ENCODE measurements around the gene FKBP4.

FKBP4 gene

GRCh38 chr12:2813214-2814185 is 18.7 kb downstream of the FKBP4 start:
- DNase-seq (ENCODE audit: low spot score): peak; percentile 65

- no peak for DNase-seq (ENCODE audit: low spot score)
Observed at GRCh38 chr12:2819810-2820209, 25.0 kb downstream of the FKBP4 start.

GRCh38 chr12:2820432-2820831 is 25.7 kb downstream of the FKBP4 start:
- DNase-seq (ENCODE audit: low spot score): no peak

- no peak for DNase-seq (ENCODE audit: low spot score)
Observed at GRCh38 chr12:2823483-2823882, 28.7 kb downstream of the FKBP4 start.

DNA sequence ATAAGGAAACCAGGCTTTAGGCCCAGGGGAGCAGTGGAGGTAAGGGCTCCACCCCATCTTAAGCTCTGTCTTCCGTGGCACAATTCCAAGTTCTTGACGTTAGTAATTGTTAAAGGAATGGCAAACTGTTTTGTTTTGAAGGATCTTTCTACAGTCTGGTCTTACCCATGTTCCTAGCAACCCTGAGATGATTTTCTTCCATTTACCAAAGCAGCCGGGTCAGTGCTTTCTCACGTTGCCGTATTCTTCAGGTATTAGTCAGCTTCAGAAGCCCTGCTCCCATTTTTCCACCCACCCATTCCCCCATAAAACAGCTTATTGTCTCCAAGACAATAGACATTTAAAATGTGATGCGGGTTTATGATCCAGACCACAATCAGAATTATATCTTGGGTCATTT is 29.8 kb downstream of the FKBP4 start:
- DNase-seq (ENCODE audit: low spot score): no peak

- peak; percentile 85 for DNase-seq (ENCODE audit: low spot score)
Observed at GRCh38 chr12:2825132-2825531, 30.4 kb downstream of the FKBP4 start.

DNA sequence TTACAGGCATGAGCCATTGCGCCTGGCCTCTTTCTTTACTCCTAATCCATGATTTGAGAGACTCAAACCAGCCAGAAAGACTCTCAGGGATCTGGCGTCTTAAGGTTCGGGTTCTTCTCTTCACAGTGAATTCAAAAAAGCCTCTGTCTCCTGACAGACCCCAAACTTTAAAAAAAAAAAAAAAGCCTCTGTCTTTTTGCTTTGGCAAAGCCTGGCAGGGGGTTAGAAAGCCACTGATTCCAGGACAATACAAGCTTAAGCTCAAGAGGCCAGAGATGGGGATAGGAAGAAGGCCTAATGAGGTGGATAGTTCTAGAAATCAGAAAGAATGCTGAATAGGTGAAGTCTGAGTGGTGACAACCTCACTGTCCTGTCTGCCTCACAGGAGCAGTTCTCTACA is 31.3 kb downstream of the FKBP4 start:
- DNase-seq (ENCODE audit: low spot score): no peak

GRCh38 chr12:2826721-2827515 is 32.1 kb downstream of the FKBP4 start:
- DNase-seq (ENCODE audit: low spot score): no peak

DNA sequence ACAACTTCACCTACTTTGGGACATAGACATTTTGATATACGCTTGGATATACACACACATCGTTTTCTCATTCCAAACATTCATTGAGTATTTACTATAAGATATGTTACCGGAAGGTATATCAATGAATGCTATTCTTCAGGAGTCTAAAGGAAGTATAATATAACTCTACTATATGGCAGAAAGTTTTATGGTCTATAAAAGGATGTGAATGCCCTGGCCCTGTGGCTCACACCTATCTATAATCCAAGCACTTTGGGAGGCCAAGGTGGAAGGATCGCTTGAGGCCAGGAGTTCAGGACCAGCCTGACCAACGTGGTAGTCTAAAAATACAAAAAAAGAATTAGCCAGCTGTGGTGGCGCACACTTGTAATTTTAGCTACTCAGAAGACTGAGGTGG is 34.5 kb downstream of the FKBP4 start:
- DNase-seq (ENCODE audit: low spot score): no peak

- DNase-seq (ENCODE audit: low spot score): no peak
Observed at GRCh38 chr12:2832550-2833127, 37.9 kb downstream of the FKBP4 start.

- no peak for DNase-seq (ENCODE audit: low spot score)
Observed at GRCh38 chr12:2833327-2833726, 38.6 kb downstream of the FKBP4 start.

DNA sequence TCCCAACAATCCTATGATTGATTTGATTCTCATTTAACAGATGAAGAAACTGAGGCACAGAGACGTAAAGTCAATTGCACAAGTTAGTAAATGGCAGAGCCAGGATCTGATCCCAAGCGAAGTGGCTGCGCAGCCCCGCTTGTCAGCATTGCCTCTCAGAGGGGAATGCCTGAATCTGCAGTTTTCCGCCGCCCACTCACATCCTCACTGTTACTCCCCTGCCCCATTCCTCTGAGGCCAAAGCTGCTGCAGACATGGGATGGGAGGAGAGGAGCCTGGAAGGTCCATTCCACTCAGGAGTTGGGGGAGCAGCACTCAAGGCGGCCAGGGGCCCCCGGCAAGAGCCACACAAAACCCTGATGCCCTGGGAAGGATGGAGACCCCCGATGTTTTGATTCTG is 39.0 kb downstream of the FKBP4 start:
- DNase-seq (ENCODE audit: low spot score): no peak

DNA sequence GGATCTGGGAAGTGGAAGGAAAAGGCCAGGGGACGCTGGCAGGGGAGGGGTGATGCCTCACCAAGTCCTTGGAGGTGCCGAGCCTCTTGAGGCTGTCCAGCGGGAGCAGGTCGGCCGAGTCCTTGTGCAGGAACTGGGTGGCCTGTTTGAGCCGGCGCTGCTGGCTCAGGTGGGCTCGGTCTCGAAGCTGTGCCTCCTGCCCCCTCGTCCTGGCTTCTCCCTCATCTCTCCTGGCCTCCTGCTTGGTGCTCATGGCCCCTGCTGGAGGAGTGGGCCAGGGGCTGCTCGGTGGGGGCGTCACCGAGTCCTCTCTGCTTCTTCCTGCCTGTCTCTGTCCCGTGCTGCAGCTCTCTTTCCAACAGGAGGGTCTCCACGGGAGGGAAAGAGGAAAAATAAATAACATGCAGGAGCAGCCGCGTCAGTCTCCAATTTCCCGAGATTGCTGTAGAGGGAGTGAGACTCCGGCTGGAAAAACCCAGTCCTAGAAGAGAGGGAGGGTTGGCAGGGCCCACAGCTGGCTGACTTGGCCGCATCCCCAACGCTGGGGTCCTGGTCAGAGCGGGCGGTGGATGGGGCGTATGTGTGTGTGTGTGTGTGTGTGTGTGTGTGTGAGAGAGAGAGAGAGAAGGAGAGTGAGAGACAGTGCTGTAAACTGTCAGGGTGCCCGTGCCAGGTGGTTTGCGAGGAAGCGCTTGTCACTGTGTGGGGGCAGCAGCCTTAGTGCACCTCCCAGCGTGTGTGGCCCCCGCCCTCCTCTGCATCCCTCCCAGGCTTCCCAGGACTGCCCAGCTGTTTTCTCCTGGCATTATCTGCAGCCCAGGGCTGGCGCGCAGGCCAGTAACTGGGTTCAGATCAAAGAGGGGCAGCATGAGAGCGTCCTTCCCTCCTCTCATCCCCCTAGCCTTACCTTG is 40.1 kb downstream of the FKBP4 start, which contains the start of gene NRIP2:
Gene NRIP2 (minus strand): TSS at position 455 of the 911 bp plus-strand sequence. CDS start 52 bp downstream, at position 403.
- peak; percentile 72 for DNase-seq (ENCODE audit: low spot score)

DNA sequence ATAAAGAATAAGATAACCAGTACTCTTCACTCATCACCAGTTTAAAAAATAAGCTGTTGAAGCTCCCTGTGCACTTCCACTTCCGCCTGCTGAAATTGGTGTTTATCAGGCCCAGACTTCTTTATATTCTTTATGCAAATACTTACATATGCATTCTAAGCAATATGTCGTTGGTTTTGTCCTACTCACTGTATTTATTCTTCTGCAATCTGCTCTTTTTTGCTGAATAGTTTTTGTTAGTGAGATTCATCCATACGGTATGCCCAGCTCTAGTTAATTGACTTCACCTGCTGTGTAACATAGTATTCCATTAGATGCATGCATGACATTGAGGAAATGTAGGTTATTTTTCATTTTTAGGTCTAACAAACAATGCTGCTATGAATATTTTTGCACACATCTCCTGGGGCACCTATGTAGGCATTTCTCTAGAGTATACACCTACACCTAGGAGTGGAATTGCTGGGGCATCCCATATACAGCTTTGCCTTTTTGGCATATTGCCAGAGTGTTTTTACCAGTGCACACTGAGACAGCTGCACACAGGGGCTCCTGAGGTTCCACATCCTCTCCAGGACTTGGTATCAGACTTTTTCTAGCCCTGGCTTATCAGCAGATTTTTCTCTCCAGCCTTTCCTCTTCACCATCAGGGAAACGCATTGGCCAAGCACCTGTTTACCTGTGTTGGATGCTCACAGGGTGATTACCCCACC is 41.1 kb downstream of the FKBP4 start:
- no peak for DNase-seq (ENCODE audit: low spot score)

GRCh38 chr12:2836574-2836973 is 41.8 kb downstream of the FKBP4 start:
- DNase-seq (ENCODE audit: low spot score): no peak

DNA sequence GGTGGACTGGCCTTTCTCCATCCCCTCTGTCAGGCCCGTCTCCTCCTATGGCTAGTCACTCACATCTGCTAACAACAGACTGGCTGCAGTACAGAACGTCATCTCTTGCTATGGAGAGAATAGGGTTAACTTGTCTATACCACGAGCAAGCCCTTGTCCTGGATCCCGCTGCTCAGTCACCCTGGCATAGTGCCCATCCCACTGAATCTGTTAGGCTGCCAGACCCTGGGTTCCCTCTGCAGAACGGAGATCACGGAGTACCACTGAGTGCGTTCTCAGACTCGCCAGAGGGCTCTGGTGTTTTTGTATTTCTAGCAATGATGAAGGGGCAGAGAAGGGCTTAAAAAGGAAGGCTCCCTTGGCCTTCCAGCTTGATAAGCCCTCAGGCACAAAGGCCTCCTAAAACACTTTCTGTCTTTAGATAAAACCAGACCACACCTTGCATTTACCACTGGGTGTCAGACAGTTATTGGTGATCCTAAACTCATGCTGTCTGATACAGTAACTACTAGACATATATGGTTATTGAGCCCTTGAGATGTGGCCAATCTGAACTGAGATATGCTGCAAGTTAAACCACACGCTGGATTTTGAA is 46.4 kb downstream of the FKBP4 start:
- no peak for DNase-seq (ENCODE audit: low spot score)

DNA sequence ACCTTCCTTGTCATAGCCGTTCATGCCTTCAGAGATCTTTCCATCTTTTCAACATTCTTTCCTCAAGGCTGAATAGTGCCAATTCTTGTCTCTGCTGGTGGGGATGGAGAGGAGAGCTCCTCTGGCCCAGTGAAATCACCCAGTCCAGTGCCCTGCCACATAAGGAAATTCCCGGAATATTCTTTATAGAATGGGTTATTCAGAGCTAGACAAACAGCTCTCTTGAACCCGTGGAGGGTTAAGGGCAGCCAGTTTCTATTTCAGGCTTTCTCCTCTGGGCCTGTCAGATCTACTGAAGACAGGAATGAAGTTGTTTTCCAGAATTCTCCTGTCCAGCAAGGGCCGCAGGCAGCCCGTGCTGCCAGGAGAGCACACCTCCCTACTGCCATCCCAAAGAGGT is 48.2 kb downstream of the FKBP4 start:
- DNase-seq (ENCODE audit: low spot score): no peak

DNA sequence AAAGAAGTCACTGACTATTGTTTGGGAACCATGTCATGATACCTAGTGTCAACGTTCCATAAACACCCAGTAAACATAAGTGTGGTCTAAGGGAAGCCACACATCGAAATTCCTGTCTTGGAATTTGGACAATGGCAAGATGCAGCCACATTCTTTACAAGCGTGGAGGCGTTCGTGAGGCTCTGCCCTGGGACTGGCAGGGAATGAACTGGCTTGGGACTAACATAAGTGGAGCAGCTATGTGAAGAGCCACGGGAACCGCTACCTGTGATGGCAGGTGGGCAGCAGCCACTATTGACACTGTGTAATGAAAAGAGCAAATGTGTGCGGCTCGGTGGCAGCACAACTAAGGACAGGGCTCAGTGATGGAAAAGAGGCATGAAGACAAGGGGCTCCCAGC is 50.0 kb downstream of the FKBP4 start:
- DNase-seq (ENCODE audit: low spot score): no peak

GRCh38 chr12:2845280-2845679 is 50.5 kb downstream of the FKBP4 start:
- no peak for DNase-seq (ENCODE audit: low spot score)

GRCh38 chr12:2851931-2852330 is 57.2 kb downstream of the FKBP4 start:
- DNase-seq (ENCODE audit: low spot score): no peak
